ENCODE data around the gene PAX5. TPM values are rescaled to one million over a fixed set of nuclear protein-coding genes. Genes with fewer than 3 reads are reported as not detected.

The PAX5 gene
- total RNA-seq, 4 donors from 2014 or later: 0.95 to 61.9 (median 3.6) TPM; not detected in 1

GRCh38 chr9:36787709-36788108 is 246.4 kb downstream of the PAX5 start:
- no peak overlapping the region for H3K4me3 ChIP-seq
- no peaks in the 10 kb centered on the region for H3K4me1 ChIP-seq
- TF ChIP-seq POLR2A (IDR thresholded peaks at IDR 0.05) (no peak), CTCF (IDR thresholded peaks at IDR 0.05) (no peak)
- no peak for DNase-seq
- no peaks in the 10 kb centered on the region for H3K36me3 ChIP-seq
- H3K9me3 ChIP-seq: no peaks in the 10 kb centered on the region
- H3K27me3 ChIP-seq: no peaks in the 10 kb centered on the region
- no peak overlapping the region for H3K27ac ChIP-seq

Small RNA genes within 50 kb of the gene (small RNA-seq; reads per million reads assigned to genes)
- gene MIR4475 (0 reads per million in 2 donors), gene MIR4476 (0 reads per million in 2 donors), gene MIR4540 (0 reads per million in 2 donors)

Other genes with a start within 250 kb of the PAX5 start
- gene ZCCHC7, start 86.3 kb upstream of the PAX5 start, total RNA-seq: 10 to 100 TPM; 12.4 to 56.9 (median 17.7) TPM